Activated CD4-positive, CD25-positive, alpha-beta regulatory T cell treated with anti-CD3 and anti-CD28 coated beads, Interleukin-2, amount 50 U/mL, for 72 hours (primary cell): ENCODE data around the gene RAB3IP.

Experiments
- DNase-seq: peaks from one replicate; pipeline ENCODE4 v3.0.0; 2021

Gene RAB3IP

GRCh38 chr12:69738351-69739286, at the start of gene RAB3IP:
Gene RAB3IP, plus strand, starts transcription at chr12:69738860. Its CDS starts 16,549 bp downstream, at chr12:69755409.
- peak; percentile 93 for DNase-seq

GRCh38 chr12:69689638-69690037, 49.0 kb upstream of the RAB3IP start:
- no peak for DNase-seq

- DNase-seq, result no peak
These were observed 44.5 kb upstream of the RAB3IP start for GRCh38 chr12:69694123-69694522.

DNA sequence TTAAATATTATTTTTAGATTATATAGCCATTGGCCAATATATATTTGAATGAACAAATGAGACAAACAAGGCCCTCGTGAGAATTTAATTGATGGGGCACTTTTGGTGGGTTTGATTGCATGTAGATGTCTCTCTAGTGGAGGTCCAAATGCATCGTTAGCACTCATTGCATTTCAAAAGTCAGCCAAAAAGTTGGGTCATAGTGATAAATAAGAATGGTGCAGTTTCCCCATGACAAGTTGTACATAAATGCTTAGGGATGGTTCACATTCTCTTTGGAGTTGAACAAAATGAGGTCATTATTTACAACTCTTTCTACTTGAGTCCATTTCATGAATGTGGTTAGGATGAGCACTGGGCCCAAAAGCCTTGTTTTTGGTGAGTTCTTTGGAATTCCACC, 40.6 kb upstream of the RAB3IP start:
- no peak for DNase-seq

GRCh38 chr12:69698769-69699540, 39.7 kb upstream of the RAB3IP start, which contains the start of gene BEST3:
Gene BEST3, minus strand, starts transcription at chr12:69699303. Its CDS starts 1,505 bp downstream, at chr12:69697798.
- DNase-seq, result no peak

- no peak for DNase-seq
These were observed 36.8 kb upstream of the RAB3IP start for GRCh38 chr12:69701826-69702225.

- DNase-seq, result no peak
These were observed 35.5 kb upstream of the RAB3IP start for GRCh38 chr12:69703146-69703642.

DNA sequence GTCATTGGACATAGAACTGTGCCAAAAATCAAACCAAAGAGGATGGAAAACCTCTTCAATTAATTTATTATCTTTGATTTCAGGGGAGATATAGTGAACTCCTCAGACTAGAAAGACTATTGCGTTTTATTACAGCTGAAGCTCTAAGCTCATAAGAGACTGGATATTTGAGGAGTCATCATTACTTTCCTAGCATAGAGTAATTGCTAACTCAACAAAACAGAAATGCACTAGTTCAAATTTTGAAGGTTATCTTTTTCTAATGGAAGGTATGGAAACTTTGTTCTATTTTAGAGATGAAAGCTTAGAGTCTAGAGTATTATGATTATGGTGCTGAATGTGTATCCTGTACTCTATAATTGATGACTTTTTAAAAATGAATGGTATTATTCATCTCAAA, 34.3 kb upstream of the RAB3IP start:
- DNase-seq, result no peak

GRCh38 chr12:69708649-69709048, 30.0 kb upstream of the RAB3IP start:
- DNase-seq, result no peak

- DNase-seq, result no peak
These were observed 25.8 kb upstream of the RAB3IP start for GRCh38 chr12:69712826-69713225.

DNA sequence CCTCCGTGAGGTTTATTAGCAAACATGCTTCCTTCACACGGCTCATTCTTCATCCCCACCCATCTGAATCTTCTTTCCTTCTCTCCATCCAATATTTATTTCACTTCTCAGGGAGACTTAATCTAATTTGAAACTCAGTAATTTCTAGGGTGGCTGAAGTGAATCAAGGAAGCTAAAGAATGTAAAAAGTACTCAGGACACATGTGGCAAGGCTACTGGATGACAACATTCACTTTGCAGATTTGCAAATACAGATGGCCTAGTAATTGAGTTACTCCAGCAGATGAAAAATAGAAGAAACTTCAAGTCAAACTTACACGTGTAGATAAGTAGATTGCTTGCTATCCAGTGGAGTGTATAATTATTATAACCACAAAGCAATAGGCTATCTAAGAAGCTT, 24.1 kb upstream of the RAB3IP start:
- DNase-seq, result no peak

GRCh38 chr12:69719336-69720316, 19.0 kb upstream of the RAB3IP start:
- no peak for DNase-seq

GRCh38 chr12:69720750-69721149, 17.9 kb upstream of the RAB3IP start:
- no peak for DNase-seq

- DNase-seq, result no peak
These were observed 11.7 kb upstream of the RAB3IP start for GRCh38 chr12:69726922-69727321.

GRCh38 chr12:69732088-69732487, 6.6 kb upstream of the RAB3IP start:
- DNase-seq, result no peak

- no peak for DNase-seq
These were observed 5.0 kb upstream of the RAB3IP start for GRCh38 chr12:69733638-69734037.

GRCh38 chr12:69739287-69740191, 879 bp downstream of the RAB3IP start:
- DNase-seq, result peak; percentile 58

DNA sequence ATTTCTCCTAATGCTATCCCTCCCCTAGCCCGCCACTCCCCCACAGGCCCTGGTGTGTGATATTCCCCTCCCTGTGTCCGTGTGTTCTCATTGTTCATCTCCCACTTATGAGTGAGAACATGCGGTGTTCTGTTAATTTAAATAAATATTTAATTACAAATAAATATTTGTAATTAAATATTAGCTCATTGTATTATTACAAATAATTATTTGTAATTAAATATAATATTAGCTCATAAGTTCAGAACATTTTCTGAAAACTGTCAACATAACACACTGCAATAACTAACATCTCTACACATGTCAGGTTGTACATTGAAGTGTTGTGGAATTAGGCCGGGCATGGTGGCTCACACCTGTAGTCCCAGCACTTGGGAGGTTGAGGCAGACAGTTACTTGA, 5.4 kb downstream of the RAB3IP start:
- no peak for DNase-seq

- DNase-seq, result no peak
These were observed 12.8 kb downstream of the RAB3IP start for GRCh38 chr12:69751476-69751875.

GRCh38 chr12:69755302-69755701, 16.6 kb downstream of the RAB3IP start:
- DNase-seq, result no peak

- no peak for DNase-seq
These were observed 17.6 kb downstream of the RAB3IP start for GRCh38 chr12:69756088-69756755.
